NCI-H526 treated with DMSO at 0.1 percent for 48 hours (cell line): ENCODE results near the gene SLC39A1.
"Not testable (repeated sequence)": the region's sequence is repeated elsewhere in the genome, so short reads cannot be mapped to it uniquely, and the experiment has no call there.

Experiments used
- DNase-seq: peaks from one replicate; lab custom pipeline; 2025; lab: John Stamatoyannopoulos, UW

Gene SLC39A1

GRCh38 chr1:153963030-153963849 is at the start of gene SLC39A1:
TSS of gene SLC39A1 (minus strand) at chr1:153963537. CDS start at chr1:153962715, 822 bp downstream.
- peak; percentile 100 for DNase-seq

- not testable (repeated sequence) for DNase-seq
Measured at GRCh38 chr1:154012543-154012942, 49.2 kb upstream of the SLC39A1 start.

- DNase-seq = no peak
Measured at GRCh38 chr1:154012129-154012528, 48.8 kb upstream of the SLC39A1 start.

- no peak for DNase-seq
Measured at GRCh38 chr1:154006136-154006535, 42.8 kb upstream of the SLC39A1 start.

- DNase-seq = no peak
Measured at GRCh38 chr1:154000420-154000819, 37.1 kb upstream of the SLC39A1 start.

- not testable (repeated sequence) for DNase-seq
Measured at GRCh38 chr1:153996882-153997281, 33.5 kb upstream of the SLC39A1 start.

- no peak for DNase-seq
Measured at GRCh38 chr1:153995640-153996039, 32.3 kb upstream of the SLC39A1 start.

GRCh38 chr1:153995202-153995601 is 31.9 kb upstream of the SLC39A1 start:
- DNase-seq = no peak

- no peak for DNase-seq
Measured at GRCh38 chr1:153991806-153992205, 28.5 kb upstream of the SLC39A1 start.

- no peak for DNase-seq
Measured at GRCh38 chr1:153991151-153991630, 27.9 kb upstream of the SLC39A1 start.

GRCh38 chr1:153990468-153991150 is 27.3 kb upstream of the SLC39A1 start, which contains the start of gene RPS27:
TSS of gene RPS27 (plus strand) at chr1:153990762. CDS start at chr1:153990797, 35 bp downstream.
- DNase-seq = peak; percentile 100

- DNase-seq = no peak
Measured at GRCh38 chr1:153987621-153988020, 24.3 kb upstream of the SLC39A1 start.

- DNase-seq = peak; percentile 88
Measured at GRCh38 chr1:153985941-153986761, 22.8 kb upstream of the SLC39A1 start, which contains the start of gene RAB13. TSS of gene RAB13 (minus strand) at chr1:153986339. CDS start at chr1:153986236, 103 bp downstream.

GRCh38 chr1:153985341-153985912 is 22.1 kb upstream of the SLC39A1 start:
- DNase-seq = no peak

GRCh38 chr1:153984123-153984894 is 21.0 kb upstream of the SLC39A1 start:
- DNase-seq = no peak

GRCh38 chr1:153981735-153982134 is 18.4 kb upstream of the SLC39A1 start:
- DNase-seq = not testable (repeated sequence)

- DNase-seq = not testable (repeated sequence)
Measured at GRCh38 chr1:153979091-153979490, 15.8 kb upstream of the SLC39A1 start.

- DNase-seq = no peak
Measured at GRCh38 chr1:153978274-153978909, 15.1 kb upstream of the SLC39A1 start.

GRCh38 chr1:153977250-153978240 is 14.2 kb upstream of the SLC39A1 start, which contains the start of gene JTB:
TSS of gene JTB (minus strand) at chr1:153977674. CDS start at chr1:153977252, 422 bp downstream.
- DNase-seq = peak; percentile 95
